Left hindlimb (tissue), 1 donor: ENCODE results near the gene EIF6.

Experiments
- DNase-seq: peaks from one replicate; pipeline ENCODE4 v3.0.0-alpha.2; 2018

The EIF6 gene

DNA sequence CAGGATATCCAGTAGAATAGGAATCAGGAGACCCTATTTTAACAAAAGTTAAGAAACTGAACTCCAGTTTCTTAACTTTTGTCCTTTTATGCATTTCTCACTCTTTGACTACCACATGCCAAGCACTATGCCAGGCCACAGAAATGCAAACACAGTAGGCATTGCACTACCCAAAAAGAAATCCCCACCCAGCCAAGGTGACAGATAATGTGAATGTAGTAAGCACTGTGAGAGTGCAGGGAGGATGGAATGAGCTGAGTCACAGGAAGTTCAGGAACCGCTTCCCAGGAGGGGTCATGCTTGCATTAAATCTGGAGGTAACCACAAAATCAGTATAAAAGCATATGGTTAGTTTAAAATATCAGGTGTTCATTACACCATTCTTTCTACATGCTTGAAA, 27.7 kb upstream of the EIF6 start:
- no peak for DNase-seq

DNA sequence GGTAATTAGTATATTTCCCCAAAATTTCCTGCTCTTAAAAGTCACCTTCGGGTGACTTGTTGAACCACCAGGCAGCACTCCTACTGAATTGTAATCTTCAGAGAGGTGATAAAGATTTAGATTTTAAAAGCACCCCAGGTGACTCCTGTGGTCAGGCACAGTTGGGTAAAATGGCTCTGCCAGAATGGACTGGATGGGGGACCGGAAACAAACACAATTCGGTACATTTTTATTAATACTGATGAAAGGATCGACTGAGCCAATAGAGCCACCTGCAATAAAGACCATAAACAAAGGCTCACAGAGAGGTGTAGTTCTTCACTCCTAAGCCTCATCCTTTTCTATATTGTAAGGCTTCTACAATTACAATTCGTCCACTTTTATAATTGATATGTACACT, 27.2 kb upstream of the EIF6 start:
- no peak for DNase-seq

DNA sequence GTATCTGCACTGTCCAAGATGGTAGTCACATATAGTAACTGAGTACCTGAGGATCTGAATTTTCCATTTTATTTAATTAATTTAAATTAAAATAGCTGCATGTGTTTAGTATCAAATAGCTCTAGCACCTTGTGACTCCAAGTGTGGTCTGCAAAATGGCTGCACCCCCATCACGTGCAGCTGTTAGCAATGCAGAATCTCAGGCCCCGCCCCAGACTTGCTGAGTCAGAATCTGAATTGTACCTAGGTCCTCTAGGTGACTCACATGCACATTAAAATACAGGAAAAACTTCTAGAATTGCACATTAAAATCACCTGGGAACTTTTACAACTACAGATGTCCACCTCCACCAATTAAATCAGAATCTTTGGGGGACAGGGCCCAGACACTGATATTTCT, 26.8 kb upstream of the EIF6 start:
- no peak for DNase-seq

DNA sequence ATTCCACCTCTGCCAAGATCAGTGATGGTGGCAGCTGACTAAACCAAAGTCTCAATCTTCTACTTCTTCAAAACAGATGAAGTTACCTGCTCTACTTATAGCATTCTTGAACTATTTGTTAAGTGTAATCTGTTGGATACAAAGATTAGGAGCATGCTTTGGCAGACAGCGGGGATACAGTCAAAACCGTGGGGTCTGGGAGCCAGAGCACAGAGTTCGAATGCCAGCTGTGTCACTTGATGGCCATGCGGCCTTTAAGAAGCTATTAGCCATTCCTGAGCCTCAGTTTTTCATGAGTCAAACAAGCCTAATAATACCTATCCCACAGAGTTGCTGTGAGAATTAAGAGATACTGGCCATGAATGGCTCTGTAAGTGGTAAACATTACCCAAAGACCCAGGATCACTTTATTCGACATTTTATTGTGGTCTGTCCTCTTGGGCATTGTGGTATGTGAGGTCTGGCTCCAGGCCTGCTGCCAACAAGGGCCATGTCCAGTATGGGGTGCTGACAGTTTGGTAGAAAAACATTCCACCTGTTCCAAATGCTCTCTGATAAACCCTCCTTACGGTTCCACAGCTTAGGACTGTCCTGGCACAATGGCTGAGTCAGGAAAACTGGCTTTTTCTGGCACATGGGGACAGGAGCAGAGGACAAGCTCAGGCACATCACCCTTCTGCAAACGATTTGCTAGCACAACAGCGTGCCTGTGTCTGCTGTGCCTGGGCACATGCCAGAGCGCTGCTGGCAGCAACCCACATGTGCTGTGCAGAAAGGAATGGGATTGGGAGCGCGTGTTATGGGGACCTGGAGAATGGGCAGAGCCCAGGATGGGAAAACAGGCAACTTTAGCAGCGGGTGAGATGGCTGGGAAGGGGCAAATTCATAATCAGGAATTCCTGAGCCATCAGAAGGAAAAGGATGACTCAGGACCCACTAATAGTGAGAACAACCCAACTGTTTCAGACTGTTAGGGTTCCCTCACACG, 23.4 kb upstream of the EIF6 start:
- no peak for DNase-seq

DNA sequence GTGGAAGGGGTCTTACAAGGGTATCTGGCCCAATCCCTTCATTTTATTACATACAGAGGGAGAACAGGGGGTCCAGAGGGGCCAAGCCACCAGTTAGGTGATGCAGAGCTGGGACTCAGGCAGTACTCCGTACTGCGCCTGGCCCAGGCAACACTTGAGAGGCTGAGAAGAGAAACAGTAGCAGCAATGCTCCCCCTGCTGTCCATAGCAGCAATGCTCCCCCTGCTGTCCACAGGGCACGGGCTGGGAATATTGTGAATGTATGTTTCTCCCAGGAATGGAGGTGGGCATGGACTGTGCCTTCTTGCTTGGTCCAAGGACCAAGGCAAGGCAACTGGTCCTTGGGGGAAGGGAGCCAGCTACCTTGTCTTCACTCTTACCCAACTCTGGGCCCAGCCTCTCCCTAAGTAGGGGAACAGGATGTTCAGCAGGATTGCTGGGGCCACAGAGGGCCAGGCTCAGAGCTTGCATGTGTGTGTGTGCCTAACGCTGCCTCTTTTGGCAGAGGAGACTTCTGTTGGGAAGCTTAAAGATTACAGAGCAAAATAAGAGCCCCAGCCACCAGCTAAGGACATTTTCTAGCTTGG, 22.5 kb upstream of the EIF6 start:
- no peak for DNase-seq

DNA sequence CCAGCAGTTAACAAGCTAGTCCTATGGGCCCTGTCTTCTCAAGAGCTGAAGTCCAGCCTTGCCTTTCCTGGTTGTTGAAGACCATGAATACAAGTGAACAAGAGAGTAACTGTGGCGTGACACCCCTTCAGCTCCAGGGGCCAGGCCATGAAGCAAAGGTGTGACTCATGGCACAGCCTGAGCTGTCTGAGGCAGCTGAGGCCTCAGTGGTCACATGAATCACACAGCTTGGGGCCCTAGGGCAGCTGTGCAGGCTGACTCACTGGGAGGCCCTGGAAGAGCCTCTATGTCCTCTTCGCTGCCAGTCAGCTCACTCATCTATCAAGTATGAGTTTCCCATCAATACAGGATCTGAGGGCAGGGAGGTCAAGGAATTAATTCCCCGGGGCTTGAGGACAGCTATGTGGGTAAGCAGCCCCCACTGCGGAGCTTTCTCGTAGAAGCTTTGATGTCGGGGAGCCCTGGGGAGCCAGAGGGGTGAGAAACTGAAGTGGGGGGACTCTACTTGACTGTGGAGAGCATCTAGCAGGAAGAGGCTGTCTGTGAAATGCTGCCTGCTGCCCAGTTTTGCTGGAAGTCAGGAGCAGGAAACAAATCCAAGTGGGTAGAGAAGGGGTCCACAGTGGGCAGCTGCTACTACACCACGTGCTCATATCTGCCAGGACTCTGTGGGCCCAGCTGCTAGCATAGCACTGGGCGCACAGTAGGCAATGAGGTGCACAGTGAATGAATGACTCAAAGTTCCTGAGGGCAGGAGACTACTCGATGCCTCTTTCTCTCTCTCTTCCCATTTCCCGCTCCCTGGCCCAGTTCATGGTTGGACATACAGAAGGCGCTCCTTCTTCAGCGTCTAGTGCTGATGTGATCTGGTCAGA, 21.3 kb upstream of the EIF6 start:
- no peak for DNase-seq

DNA sequence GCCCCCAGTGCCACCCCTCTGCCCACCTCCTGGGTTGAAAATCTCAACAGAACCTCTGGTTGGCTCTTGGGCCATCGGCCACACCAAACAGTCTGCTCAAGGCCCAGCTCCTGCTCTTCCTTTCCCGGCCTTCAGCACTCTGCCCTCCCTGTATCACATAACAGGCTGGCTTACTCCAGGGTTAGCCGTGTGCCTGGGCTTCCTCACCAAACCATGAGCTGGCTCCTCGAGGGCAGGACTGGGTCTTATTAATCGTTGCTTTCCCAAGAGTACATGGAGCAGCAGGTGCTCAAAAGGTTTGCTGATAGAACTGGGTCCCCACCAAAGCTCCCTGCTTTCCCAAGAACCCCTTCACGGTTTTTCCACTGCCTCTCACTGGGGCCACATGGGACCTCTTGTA, 20.4 kb upstream of the EIF6 start:
- DNase-seq, result no peak

DNA sequence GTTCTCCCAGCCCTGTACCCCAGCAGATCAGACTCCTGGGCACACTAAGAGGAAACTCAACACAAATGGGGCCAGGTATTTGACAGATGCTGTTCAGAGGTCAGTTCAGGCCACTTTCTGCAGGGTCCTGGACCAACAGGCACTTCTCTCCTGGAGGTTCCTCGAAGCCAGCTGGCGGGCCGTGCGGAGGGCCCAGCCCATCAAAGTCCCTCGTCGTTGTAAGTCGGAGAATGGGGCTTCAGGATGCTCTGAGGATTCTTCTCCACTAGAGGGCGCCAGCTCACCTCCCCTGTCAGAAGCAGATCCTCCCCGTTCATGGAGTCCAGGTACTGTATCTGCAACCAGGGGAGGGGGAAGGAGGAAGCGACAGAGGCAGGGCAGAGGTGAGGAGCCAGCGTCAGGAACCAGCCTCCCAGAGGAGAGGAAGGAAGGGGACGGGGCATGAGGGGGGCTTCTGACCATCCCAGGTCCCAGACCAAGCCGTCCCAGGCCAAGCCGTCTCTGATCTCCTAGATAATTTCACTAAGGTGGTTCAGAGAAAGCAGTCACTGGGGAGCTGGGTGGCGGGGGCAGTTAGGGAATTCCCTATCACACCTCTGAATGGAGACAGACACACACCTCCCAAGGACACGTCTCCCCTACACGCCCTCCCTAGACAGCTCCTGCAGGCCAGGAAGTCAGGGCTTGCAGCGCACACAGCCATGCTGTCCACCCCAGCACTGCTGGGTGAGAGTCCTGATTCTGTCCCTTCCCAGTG, 19.3 kb upstream of the EIF6 start:
- DNase-seq, result peak; percentile 80

DNA sequence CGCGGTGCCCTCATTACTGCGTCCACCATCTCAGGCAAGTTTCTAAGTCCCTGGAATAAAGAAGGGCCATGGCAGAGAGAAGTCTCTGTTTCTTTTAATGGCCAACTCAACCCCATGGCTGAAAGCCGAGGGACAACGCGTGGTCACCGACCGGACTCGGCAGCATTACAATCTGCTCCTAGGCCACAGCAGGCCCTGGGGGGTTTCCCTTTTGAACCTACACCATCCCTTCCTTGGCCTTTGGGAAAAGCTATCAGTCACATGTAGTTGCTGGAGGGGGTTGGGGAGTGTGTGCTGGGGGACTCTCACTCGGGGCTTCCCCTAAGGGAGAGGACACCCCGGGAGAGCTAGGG, 18.8 kb upstream of the EIF6 start:
- DNase-seq, result no peak

DNA sequence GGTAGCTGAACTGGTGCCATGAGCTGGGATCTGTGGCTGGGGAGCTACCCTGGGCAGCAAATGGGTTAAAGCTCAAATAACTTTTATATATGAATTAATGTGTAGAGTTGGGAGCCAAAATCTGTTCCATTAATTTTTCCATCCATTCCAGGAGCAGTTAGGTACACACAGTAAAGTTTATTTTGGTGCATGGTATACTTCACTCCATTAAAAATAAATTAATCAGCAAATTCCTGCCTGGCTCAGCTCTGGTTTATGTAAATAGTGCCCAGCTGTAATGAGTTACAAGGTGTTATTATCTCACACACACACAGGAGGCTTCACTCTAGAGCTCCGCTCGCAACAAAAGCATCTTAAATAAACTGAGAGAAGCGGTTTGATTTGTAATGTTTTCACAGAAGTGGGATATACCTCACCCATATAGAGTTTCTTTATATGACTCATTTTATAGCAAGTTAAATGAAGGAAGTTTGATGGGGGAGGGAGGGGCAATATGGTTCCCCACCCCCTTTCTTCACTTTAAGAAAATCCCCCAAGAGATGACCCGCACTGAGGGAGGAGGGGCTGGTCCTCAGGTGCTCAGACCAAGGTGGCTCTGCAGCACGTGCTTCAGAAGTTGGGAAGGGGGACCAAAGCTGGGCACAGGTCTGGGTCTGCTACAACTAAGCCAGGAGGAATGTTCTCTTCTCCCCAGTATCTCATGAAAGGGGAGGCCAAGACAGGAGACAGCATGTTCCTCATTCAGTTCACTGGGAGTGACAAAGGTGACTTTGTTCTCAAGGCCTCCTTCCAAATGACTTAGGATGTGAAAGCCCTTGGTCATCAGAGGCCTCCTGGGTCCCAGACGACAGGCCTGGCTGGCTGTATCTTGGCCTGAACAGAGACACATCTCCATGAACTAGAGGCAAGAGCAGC, 18.1 kb upstream of the EIF6 start:
- DNase-seq, result no peak

DNA sequence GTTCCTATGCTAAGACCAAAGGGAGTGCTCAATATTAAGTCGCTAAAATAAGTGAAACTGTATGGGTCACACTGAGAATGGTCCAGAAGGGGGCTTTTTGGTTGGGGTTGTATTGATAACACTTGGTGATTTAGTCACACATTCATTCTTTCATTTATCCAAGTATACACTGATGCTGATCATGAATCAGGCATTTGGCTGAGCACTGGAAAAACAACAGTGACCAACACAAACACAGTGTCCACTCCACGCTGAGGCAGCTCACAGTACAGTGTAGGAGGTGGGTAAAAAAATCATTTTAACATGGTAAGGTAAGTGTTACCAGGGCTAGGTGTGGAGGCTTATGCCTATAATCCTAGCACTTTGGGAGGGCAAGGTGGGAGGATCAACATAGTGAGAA, 16.9 kb upstream of the EIF6 start:
- DNase-seq, result no peak

DNA sequence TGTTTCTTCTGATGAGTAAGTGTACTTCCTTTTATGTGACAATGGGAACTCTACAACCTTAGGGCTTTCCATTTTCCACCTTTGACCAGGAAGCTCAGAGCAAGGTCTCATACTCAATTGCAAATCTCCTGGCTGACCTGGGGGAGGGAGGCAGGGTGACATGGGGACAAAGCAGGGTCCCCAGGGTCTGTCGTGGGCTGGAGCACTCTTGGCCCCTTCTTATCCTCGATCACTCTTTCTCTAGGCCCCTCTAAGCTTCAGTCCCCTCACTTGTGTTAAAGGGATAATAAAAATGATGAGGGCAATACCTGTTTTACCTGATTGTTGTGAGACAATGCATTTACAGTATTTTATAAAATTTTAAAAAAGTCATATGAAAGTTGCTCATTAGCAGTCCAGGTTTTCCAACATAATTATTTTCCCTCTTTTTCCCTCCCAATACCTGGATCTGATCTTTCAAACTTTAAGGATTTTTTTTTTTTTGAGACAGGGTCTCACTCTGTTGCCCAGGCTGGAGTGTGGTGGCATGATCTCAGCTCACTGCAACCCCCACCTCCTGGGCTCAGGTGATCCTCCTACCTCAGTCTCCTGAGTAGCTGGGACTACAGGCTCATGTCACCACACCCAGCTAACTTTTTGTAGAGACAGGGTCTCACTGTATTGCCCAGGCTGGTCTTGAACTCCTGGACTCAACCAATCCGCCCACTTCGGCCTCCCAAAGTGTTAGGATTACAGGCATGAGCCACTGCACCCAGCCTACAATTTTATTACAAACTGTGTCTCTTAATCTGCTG, 16.1 kb upstream of the EIF6 start:
- DNase-seq, result no peak

DNA sequence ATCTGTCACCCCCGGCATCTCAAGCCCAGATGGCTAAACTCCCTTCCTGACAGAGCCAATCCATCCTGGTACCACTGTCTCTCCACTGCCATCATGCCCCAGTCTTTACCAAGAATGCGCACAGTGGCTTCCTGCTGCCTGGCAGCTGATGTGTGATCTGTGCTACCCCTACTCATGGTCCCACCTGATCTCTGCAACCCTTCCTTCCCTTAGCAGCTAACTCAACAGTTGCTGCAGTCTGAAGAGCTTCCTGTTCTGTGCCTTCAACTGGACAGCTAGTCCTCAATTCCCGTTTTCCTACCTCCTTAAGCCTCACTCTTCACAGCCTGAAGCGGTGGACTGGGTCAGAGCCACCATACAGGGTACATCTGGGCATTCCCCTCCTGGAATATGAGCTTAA, 15.2 kb upstream of the EIF6 start:
- DNase-seq, result no peak

DNA sequence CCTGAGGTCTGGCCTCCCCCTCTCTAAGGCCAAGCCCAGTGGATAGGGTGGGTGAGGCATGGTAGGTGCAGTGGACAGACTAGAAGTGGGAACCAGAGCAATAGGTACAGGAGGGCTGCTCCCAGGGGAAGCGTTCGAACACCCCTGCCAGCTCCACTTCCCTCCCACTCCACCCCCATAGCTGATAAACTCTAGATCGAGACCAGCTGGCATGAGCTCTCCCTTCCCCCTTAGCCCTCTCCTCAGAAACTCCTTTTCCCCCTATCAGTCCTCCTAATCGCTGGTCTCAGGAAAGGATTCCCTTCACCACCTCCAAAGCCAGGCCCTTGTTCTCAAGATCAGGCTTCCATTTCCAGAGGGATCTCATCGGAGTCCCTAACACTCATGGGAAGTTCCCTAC, 13.7 kb upstream of the EIF6 start:
- no peak for DNase-seq

DNA sequence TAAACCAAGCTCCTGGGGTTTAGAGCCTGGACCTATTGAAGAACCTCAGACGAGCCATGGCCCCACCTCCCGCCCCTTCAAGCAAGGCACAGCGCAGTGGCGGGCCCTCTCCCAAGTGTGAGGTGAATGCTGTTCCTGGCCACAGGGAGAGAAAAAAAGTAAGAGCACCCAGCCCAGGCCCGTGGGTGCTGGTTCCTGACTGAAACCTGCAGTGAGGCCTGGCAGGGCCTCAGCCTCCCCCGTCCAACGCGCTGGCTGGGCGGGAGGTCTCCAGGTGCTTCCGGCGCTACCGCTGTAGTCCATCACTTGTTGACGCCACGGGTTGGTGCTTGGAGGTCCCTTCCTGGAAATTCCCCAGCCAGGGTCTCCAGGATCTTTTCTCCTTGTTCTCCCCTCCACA, 13.2 kb upstream of the EIF6 start:
- DNase-seq, result no peak

DNA sequence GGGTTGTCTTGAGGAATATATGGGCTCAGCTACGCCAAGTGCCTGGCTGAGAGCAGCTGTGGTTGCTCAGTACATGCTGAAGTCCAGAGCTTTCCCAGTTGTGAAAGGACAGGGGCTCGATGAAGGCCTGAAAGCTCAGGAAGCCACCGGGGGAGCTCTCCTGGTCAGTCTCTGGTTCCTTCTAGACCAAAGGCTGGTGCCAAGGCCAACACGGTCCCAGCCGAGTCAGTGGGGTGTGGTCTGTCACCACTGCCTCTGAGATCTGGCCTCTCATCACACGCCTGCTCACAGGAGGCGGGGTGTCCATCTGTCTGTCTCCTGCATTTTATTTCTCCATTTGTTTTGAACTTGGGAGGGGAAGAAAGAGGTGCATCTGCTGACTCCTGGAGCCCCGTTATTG, 12.6 kb upstream of the EIF6 start:
- no peak for DNase-seq

DNA sequence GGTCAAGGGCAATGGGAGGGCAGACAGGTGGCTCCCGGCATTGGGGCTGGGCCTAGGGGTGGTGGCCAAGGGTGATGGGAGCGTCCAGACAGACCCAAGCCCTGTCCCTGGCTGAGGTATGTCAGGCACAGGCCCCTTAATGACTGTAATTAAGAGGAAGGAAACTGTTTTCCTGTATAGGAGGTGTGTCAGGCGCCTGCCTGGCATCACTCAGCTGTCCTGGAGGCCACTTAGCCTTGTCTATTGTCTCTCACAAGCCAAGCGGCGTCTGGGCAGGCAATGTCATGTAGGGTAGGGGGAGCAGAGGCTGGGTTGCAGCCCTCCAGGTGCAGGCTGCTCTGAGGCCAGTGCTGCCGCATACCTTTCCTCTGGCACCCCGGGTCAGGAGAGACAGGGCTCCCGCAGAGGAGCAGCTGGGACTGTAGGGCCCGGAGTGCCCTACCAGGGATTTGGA, 11.6 kb upstream of the EIF6 start:
- no peak for DNase-seq

DNA sequence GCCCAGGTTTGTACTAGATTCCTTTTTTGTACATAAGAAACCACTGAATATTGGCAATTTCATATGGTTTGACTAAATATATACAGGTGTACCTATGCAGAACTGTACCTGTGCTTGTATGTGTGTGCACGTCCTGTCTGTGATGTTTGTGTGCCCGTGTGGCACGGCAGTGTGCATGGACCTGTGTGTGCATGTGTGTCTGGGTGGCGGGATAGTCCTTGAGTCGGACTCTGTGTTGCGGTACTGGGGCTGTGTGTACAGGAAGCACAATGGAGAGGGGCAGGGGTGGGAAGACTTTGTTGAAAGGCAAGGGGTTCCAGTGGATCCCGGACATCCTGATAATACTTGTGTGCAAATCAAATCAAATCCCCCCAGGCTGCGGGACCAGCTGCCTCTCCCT, 11.1 kb upstream of the EIF6 start:
- DNase-seq, result no peak

DNA sequence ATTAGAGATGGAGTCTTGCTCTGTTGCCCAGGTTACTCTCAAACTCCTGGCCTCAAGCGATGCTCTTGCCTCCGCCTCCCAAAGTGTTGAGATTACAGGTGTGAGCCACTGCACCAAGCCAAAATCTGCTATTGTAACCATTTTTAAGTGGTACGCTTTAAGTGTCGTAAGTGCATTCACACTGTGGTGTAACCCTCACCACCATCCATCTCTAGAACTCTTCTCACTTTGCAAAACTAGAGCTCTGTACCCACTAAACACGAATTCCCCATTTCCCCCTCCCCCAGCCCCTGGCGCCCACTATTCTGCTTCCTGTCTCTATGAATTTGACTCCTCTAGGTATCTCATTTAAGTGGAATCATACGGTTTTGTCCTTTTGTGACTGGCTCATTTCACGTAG, 10.5 kb upstream of the EIF6 start:
- no peak for DNase-seq

DNA sequence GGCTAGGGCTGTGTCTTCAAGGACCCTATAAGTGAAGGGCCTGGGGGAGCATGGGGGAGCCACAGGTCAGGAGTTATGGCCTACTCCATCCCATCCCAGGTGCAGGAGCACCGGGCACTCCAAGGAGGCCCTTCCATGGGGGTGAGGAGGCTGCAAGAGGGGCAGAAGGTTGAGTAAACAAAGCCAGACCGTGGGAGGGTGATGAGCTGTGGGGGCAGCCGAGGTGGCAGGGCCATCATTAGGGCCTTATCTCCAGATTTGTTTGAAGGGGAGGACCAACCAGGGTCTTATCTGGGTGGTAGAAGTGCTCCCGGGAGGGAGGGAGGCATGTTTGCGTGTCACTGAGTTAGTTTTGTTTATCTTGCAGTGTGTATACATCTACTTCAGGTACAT, 9.7 kb upstream of the EIF6 start:
- DNase-seq, result no peak
